ENCODE results near the gene ADAMTS14. TPM values are rescaled to one million over a fixed set of nuclear protein-coding genes. Genes with fewer than 3 reads are reported as not detected.

The ADAMTS14 gene
- total and polyA plus RNA-seq, 3 experiments from 2014 or later, result 0.06 TPM; not detected in 2

DNA sequence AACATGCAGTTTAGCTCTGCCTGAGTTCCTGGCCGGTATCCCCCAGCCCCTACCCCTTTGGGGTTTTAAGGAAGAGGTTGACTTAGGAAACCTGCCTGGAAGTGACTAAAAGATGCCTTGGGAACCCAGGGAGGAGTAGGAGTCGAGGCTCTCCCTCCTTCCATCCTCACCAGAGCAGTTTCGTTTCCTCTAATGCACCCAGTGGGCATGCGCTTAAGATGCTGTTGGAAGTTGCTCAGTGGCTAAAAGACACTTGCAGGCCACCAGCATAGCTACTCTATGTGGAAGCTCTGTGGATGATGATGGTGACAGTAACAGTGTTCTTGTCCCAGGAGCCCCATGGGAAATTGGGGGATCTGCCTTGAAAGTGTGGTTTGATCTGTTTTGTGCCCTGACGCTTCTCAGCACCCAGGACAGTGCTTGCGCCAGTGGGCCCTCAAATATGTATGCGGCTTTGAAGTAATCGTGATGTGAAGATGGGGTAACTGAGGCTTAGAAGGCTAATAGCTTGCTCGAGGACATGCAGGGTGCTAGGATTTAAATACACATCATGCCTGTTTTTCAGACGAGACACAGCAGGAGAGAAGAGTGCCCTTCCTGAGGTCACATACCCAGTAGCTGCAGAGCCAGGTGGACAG is 80.8 kb downstream of the ADAMTS14 start:
- Mint-ChIP-seq H3K9me3 (no peaks in the 10 kb centered on the region), H3K4me1 (no peaks in the 10 kb centered on the region), H3K4me3 (no peak overlapping the region), H3K36me3 (no peaks in the 10 kb centered on the region), H3K27ac (peak overlapping the region in 1 of 8 donors; percentile 8), H3K27me3 (no peaks in the 10 kb centered on the region)
- no peaks in the 10 kb centered on the region for H3K4me1 ChIP-seq (ENCODE audit: insufficient read depth, low read length)
- ChIA-PET POLR2A (no interaction called here), CTCF (interaction anchor here (1.5 to 2.9 kb wide), 2 partner anchors 194 to 204 kb away, joined by 4 to 10 read pairs; no protein-coding TSS in a partner anchor)
- no peaks in the 10 kb centered on the region for H3K27me3 ChIP-seq (ENCODE audit: insufficient read depth, low read length, poor library complexity, severe bottlenecking)
- H3K9me3 ChIP-seq (ENCODE audit: low read length), result no peaks in the 10 kb centered on the region
- no peak overlapping the region for H3K27ac ChIP-seq (ENCODE audit: low read depth, low read length)
- H3K4me3 ChIP-seq (ENCODE audit: low read length), result no peak overlapping the region
- no peak for DNase-seq
- no peaks in the 10 kb centered on the region for H3K36me3 ChIP-seq (ENCODE audit: insufficient read depth, low read length)

GRCh38 chr10:70753841-70754621 is 81.7 kb downstream of the ADAMTS14 start:
- H3K4me1 Mint-ChIP-seq, result peaks cover 5 to 6% (median 5%) of the 10 kb centered on the region in 3 donors
- Histone ChIP-seq H3K36me3 (ENCODE audit: insufficient read depth, low read length) (no peaks in the 10 kb centered on the region), H3K27me3 (ENCODE audit: insufficient read depth, low read length, poor library complexity, severe bottlenecking) (no peaks in the 10 kb centered on the region), H3K4me3 (ENCODE audit: low read length) (no peak overlapping the region), H3K27ac (ENCODE audit: low read depth, low read length) (no peak overlapping the region), H3K4me1 (ENCODE audit: insufficient read depth, low read length) (peaks cover 4% of the 10 kb centered on the region), H3K9me3 (ENCODE audit: low read length) (no peaks in the 10 kb centered on the region)
- H3K27ac Mint-ChIP-seq, result no peak overlapping the region
- ChIA-PET CTCF (interaction anchor here (0.9 to 2.9 kb wide), 4 partner anchors 9 to 204 kb away, joined by 4 to 10 read pairs (median 4); no protein-coding TSS in a partner anchor), POLR2A (interaction anchor here (0.5 kb wide), 1 partner anchor 62 kb away, joined by 5 read pairs; no protein-coding TSS in a partner anchor)
- DNase-seq, result no peak
- H3K27me3 Mint-ChIP-seq, result no peaks in the 10 kb centered on the region
- H3K36me3 Mint-ChIP-seq, result no peaks in the 10 kb centered on the region
- H3K9me3 Mint-ChIP-seq, result no peaks in the 10 kb centered on the region
- H3K4me3 Mint-ChIP-seq, result peak overlapping the region in 1 of 7 donors; percentile 67

GRCh38 chr10:70756700-70757360 is 84.5 kb downstream of the ADAMTS14 start:
- H3K36me3 ChIP-seq (ENCODE audit: insufficient read depth, low read length), result no peaks in the 10 kb centered on the region
- H3K27me3 ChIP-seq (ENCODE audit: insufficient read depth, low read length, poor library complexity, severe bottlenecking), result no peaks in the 10 kb centered on the region
- H3K4me1 Mint-ChIP-seq, result peaks cover 7 to 9% (median 8%) of the 10 kb centered on the region in 3 donors
- no peaks in the 10 kb centered on the region for H3K36me3 Mint-ChIP-seq
- no peak for DNase-seq
- POLR2A ChIA-PET, result interaction anchor here (0.6 to 1.3 kb wide), 2 partner anchors 118 to 198 kb away, joined by 3 read pairs; no protein-coding TSS in a partner anchor
- H3K9me3 Mint-ChIP-seq, result no peaks in the 10 kb centered on the region
- H3K4me3 ChIP-seq (ENCODE audit: low read length), result no peak overlapping the region
- H3K9me3 ChIP-seq (ENCODE audit: low read length), result no peaks in the 10 kb centered on the region
- no peak overlapping the region for H3K27ac Mint-ChIP-seq
- CTCF ChIA-PET, result interaction anchor here (7.4 to 8.2 kb wide), 2 partner anchors 197 to 206 kb away, joined by 81 to 87 read pairs; no protein-coding TSS in a partner anchor
- no peak overlapping the region for H3K27ac ChIP-seq (ENCODE audit: low read depth, low read length)
- peaks cover 7% of the 10 kb centered on the region for H3K4me1 ChIP-seq (ENCODE audit: insufficient read depth, low read length)
- H3K4me3 Mint-ChIP-seq, result no peak overlapping the region
- H3K27me3 Mint-ChIP-seq, result peaks cover 2 to 5% of the 10 kb centered on the region in 2 donors

DNA sequence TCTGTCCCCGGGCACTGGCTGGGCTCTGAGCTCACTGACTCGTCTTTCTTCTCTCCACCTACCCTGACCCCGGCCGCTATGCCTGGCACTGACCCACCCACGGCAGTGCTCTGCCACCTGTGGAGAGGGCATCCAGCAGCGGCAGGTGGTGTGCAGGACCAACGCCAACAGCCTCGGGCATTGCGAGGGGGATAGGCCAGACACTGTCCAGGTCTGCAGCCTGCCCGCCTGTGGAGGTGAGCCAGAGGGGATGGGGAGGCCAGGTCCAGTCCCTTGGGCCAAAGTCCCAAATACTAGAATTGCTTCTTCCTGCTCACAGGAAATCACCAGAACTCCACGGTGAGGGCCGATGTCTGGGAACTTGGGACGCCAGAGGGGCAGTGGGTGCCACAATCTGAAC is 85.5 kb downstream of the ADAMTS14 start:
- H3K4me1 ChIP-seq (ENCODE audit: insufficient read depth, low read length), result peaks cover 7% of the 10 kb centered on the region
- CTCF ChIA-PET, result interaction anchor here (0.7 to 8.2 kb wide), 4 partner anchors 198 to 296 kb away, joined by 3 to 87 read pairs (median 43); no protein-coding TSS in a partner anchor
- Mint-ChIP-seq H3K4me1 (peaks cover 7 to 9% (median 8%) of the 10 kb centered on the region in 3 donors), H3K9me3 (no peaks in the 10 kb centered on the region), H3K27ac (no peak overlapping the region), H3K4me3 (no peak overlapping the region), H3K36me3 (no peaks in the 10 kb centered on the region), H3K27me3 (peaks cover 5% of the 10 kb centered on the region in 2 donors)
- no peaks in the 10 kb centered on the region for H3K36me3 ChIP-seq (ENCODE audit: insufficient read depth, low read length)
- no peak overlapping the region for H3K27ac ChIP-seq (ENCODE audit: low read depth, low read length)
- POLR2A ChIA-PET, result no interaction called here
- no peaks in the 10 kb centered on the region for H3K9me3 ChIP-seq (ENCODE audit: low read length)
- H3K4me3 ChIP-seq (ENCODE audit: low read length), result no peak overlapping the region
- H3K27me3 ChIP-seq (ENCODE audit: insufficient read depth, low read length, poor library complexity, severe bottlenecking), result no peaks in the 10 kb centered on the region
- no peak for DNase-seq

GRCh38 chr10:70758757-70759514 is 86.6 kb downstream of the ADAMTS14 start:
- POLR2A ChIA-PET, result no interaction called here
- H3K9me3 Mint-ChIP-seq, result no peaks in the 10 kb centered on the region
- H3K27me3 ChIP-seq (ENCODE audit: insufficient read depth, low read length, poor library complexity, severe bottlenecking), result no peaks in the 10 kb centered on the region
- peaks cover 7% of the 10 kb centered on the region for H3K4me1 ChIP-seq (ENCODE audit: insufficient read depth, low read length)
- H3K27me3 Mint-ChIP-seq, result peaks cover 5 to 9% of the 10 kb centered on the region in 2 donors
- CTCF ChIA-PET, result interaction anchor here (0.7 to 8.2 kb wide), 12 partner anchors 12 to 300 kb away, joined by 3 to 87 read pairs (median 4); partner anchors contain the start of gene PRF1
- H3K36me3 Mint-ChIP-seq, result no peaks in the 10 kb centered on the region
- H3K4me1 Mint-ChIP-seq, result peaks cover 7 to 9% (median 8%) of the 10 kb centered on the region in 3 donors
- H3K36me3 ChIP-seq (ENCODE audit: insufficient read depth, low read length), result no peaks in the 10 kb centered on the region
- no peak overlapping the region for H3K4me3 ChIP-seq (ENCODE audit: low read length)
- no peaks in the 10 kb centered on the region for H3K9me3 ChIP-seq (ENCODE audit: low read length)
- no peak overlapping the region for H3K27ac Mint-ChIP-seq
- peak; percentile 50 to 72 (median 55) for DNase-seq
- H3K27ac ChIP-seq (ENCODE audit: low read depth, low read length), result peak overlapping the region; percentile 12
- no peak overlapping the region for H3K4me3 Mint-ChIP-seq

DNA sequence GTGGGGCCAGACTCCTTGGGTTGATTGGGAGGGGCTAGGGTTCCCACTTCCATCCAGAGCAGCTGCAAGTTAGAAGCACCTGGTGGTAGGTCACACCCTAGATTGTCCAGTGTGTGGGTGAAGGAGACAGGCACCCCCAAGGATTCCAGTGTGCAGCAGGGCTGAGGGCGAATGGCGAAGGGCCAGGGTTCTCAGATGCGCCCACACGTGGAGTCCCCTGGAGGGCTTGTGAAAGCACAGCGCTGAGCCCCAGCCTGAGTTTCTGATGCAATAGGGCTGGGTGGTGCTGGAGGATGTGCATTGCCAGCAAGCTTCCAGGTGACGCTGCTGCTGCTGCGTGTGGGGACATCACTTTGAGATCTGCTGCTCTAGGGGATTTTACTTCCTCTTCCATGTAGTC is 87.5 kb downstream of the ADAMTS14 start:
- Histone ChIP-seq H3K4me1 (ENCODE audit: insufficient read depth, low read length) (peaks cover 7% of the 10 kb centered on the region), H3K36me3 (ENCODE audit: insufficient read depth, low read length) (no peaks in the 10 kb centered on the region), H3K4me3 (ENCODE audit: low read length) (no peak overlapping the region), H3K27me3 (ENCODE audit: insufficient read depth, low read length, poor library complexity, severe bottlenecking) (no peaks in the 10 kb centered on the region), H3K27ac (ENCODE audit: low read depth, low read length) (peak overlapping the region; percentile 12), H3K9me3 (ENCODE audit: low read length) (no peaks in the 10 kb centered on the region)
- no peak overlapping the region for H3K27ac Mint-ChIP-seq
- H3K9me3 Mint-ChIP-seq, result no peaks in the 10 kb centered on the region
- peaks cover 7 to 9% (median 8%) of the 10 kb centered on the region in 3 donors for H3K4me1 Mint-ChIP-seq
- DNase-seq, result no peak
- peaks cover 5 to 9% of the 10 kb centered on the region in 2 donors for H3K27me3 Mint-ChIP-seq
- ChIA-PET POLR2A (no interaction called here), CTCF (interaction anchor here (0.7 to 8.2 kb wide), 5 partner anchors 11 to 214 kb away, joined by 3 to 87 read pairs (median 4); no protein-coding TSS in a partner anchor)
- no peak overlapping the region for H3K4me3 Mint-ChIP-seq
- no peaks in the 10 kb centered on the region for H3K36me3 Mint-ChIP-seq

DNA sequence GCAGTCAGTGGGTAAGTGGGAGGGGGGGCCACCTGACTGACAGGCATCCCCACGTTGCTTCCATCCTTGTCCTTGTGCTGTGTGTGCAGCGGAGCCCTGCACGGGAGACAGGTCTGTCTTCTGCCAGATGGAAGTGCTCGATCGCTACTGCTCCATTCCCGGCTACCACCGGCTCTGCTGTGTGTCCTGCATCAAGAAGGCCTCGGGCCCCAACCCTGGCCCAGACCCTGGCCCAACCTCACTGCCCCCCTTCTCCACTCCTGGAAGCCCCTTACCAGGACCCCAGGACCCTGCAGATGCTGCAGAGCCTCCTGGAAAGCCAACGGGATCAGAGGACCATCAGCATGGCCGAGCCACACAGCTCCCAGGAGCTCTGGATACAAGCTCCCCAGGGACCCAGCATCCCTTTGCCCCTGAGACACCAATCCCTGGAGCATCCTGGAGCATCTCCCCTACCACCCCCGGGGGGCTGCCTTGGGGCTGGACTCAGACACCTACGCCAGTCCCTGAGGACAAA is 88.0 kb downstream of the ADAMTS14 start:
- Histone ChIP-seq H3K4me1 (ENCODE audit: insufficient read depth, low read length) (peaks cover 7% of the 10 kb centered on the region), H3K36me3 (ENCODE audit: insufficient read depth, low read length) (no peaks in the 10 kb centered on the region), H3K4me3 (ENCODE audit: low read length) (no peak overlapping the region), H3K27ac (ENCODE audit: low read depth, low read length) (no peak overlapping the region), H3K9me3 (ENCODE audit: low read length) (no peaks in the 10 kb centered on the region), H3K27me3 (ENCODE audit: insufficient read depth, low read length, poor library complexity, severe bottlenecking) (no peaks in the 10 kb centered on the region)
- POLR2A ChIA-PET, result no interaction called here
- Mint-ChIP-seq H3K27me3 (peaks cover 5 to 9% of the 10 kb centered on the region in 2 donors), H3K27ac (no peak overlapping the region), H3K4me1 (peaks cover 7 to 9% (median 8%) of the 10 kb centered on the region in 3 donors), H3K36me3 (peaks cover 0 to 1% (median 0%) of the 10 kb centered on the region in 3 donors), H3K4me3 (no peak overlapping the region), H3K9me3 (peaks cover 0 to 3% (median under 1%) of the 10 kb centered on the region in 5 donors)
- CTCF ChIA-PET, result interaction anchor here (1.6 to 8.2 kb wide), 3 partner anchors 200 to 299 kb away, joined by 3 to 87 read pairs (median 81); no protein-coding TSS in a partner anchor
- no peak for DNase-seq

Data from CD8-positive, alpha-beta memory T cell (primary cell).